Measurements from ENCODE around the gene EMX1.

GRCh38 chr2:72894514-72894913 is 22.8 kb upstream of the EMX1 start:
- TF ChIP-seq EZH2 (IDR thresholded peaks at IDR 0.05) (no peak), POLR2AphosphoS5 (IDR thresholded peaks at IDR 0.05; ENCODE audit: borderline replicate concordance, low read depth, low read length) (no peak), FOXP2 (optimal IDR thresholded peaks at IDR 0.05; ENCODE audit: control extremely low read depth, extremely low read length, insufficient read depth) (no peak)

All from SK-N-MC (cell line).